DOHH2 (cell line): ENCODE results near the gene C20orf96.

Source experiments
- EZH2phosphoT487 ChIP-seq: fragments of 200-600 bp; sonication (generic); IDR thresholded peaks from 2 replicates; pipeline ENCODE4 v1.6.1; 2017; ENCODE audit warnings: borderline replicate concordance, mild to moderate bottlenecking, antibody characterized with exemption, low read length, moderate library complexity, mixed read lengths
- TF ChIP-seq, protein P1 (sequence below): fragments of 200-600 bp; sonication (generic); IDR thresholded peaks from one replicate; pipeline ENCODE4 v1.5.1; 2014; ENCODE audit warnings: antibody characterized with exemption, mild to moderate bottlenecking, low read depth, low read length; ENCODE audit not compliant: poor library complexity, severe bottlenecking

DNA sequence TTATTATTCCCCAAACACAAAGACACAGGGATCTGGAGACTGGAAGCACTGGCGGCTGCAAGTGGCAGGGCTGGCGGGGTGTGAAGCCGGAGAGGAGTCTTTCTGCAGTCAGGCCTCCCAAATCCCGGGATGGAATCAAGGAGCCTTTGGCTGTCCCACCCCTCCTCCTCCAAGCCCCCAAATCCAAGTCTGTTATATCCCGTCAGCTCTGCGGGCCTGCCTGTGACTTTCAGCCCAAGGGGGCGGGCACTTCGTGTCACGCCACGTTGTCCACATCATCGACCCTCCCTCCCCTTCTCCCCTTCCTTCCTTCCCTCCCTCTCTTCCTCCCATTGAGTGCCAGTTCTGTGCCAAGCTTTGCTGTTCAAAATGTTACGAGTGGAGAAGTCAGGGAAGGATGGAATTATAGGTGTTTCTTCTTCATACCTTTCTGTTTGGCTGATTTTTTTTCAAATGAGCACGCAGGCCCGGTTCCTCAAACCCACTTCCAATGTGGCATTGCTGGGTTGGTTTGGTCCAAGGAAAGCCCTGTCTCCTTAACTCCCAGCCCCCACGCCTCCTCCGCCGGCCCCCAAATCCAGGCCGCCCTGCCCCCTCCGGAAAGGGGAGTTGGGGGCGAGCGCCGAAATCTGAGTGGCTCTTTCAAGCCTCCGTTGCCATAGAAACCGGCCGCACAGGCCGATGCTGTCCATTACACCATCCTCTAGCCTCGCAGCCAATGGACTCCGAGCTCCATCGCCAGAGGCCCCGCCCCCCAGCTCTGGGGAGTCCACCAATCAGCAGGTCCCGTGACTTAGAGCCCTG, 19.5 kb upstream of the C20orf96 start:
- no peak for TF ChIP-seq EZH2phosphoT487
- TF ChIP-seq, protein P1, sequence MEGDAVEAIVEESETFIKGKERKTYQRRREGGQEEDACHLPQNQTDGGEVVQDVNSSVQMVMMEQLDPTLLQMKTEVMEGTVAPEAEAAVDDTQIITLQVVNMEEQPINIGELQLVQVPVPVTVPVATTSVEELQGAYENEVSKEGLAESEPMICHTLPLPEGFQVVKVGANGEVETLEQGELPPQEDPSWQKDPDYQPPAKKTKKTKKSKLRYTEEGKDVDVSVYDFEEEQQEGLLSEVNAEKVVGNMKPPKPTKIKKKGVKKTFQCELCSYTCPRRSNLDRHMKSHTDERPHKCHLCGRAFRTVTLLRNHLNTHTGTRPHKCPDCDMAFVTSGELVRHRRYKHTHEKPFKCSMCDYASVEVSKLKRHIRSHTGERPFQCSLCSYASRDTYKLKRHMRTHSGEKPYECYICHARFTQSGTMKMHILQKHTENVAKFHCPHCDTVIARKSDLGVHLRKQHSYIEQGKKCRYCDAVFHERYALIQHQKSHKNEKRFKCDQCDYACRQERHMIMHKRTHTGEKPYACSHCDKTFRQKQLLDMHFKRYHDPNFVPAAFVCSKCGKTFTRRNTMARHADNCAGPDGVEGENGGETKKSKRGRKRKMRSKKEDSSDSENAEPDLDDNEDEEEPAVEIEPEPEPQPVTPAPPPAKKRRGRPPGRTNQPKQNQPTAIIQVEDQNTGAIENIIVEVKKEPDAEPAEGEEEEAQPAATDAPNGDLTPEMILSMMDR, result no peak
